HL-60 (cell line): ENCODE measurements around the gene MYEF2.

ENCODE experiments used
- DNase-seq, 2 experiments: peaks; one replicate each; pipeline ENCODE4 v3.0.0-alpha.2; 2010 to 2020; ENCODE audit warnings: low read depth in 1 of 2, low spot score in 1 of 2
- H3K27ac ChIP-seq: fragments of 250-450 bp; sonication (Bioruptor Pico); replicated peaks from 2 replicates; pipeline ENCODE4 v1.5.1; 2020; ENCODE audit warnings: mild to moderate bottlenecking, moderate library complexity
- H3K27me3 ChIP-seq: fragments of 250-450 bp; sonication (Bioruptor Pico); 2 replicates; pipeline ENCODE4 v1.5.1; 2021; ENCODE audit warnings: mild to moderate bottlenecking, moderate library complexity; ENCODE audit not compliant: insufficient read depth, poor library complexity, severe bottlenecking
- H3K4me3 ChIP-seq: replicated peaks from 2 replicates; pipeline ENCODE4 v1.5.1; 2011; ENCODE audit warnings: mild to moderate bottlenecking, control low read depth, low read length; ENCODE audit not compliant: insufficient read depth
- CTCF ChIP-seq: IDR thresholded peaks from one replicate; pipeline ENCODE4 v1.5.1; 2011; ENCODE audit warnings: low read length, control low read depth, inconsistent platforms; ENCODE audit not compliant: insufficient read depth
- GABPA ChIP-seq: IDR thresholded peaks from 2 replicates; pipeline ENCODE4 v1.6.1; 2012; ENCODE audit warnings: low read depth
- POLR2AphosphoS5 ChIP-seq: IDR thresholded peaks from 2 replicates; pipeline ENCODE4 v1.6.1; 2012; ENCODE audit warnings: low read depth
- SPI1 ChIP-seq: IDR thresholded peaks from 2 replicates; pipeline ENCODE4 v1.6.1; 2012; ENCODE audit warnings: low read depth, mild to moderate bottlenecking, borderline replicate concordance
- TF ChIP-seq, protein P1 (sequence below): IDR thresholded peaks from 2 replicates; pipeline ENCODE4 v1.6.1; 2012; ENCODE audit warnings: low read depth; ENCODE audit not compliant: insufficient replicate concordance

The MYEF2 gene

GRCh38 chr15:48120745-48121144, 57.4 kb downstream of the MYEF2 start, which contains the start of gene SLC24A5:
Gene SLC24A5 (plus strand): TSS chr15:48120990. CDS start chr15:48121045, 55 bp downstream.
- Histone ChIP-seq H3K27ac (no peak within 1 kb of the TSS), H3K4me3 (no peak within 1 kb of the TSS), H3K27me3 (peaks cover 3% of the 10 kb centered on the region)
- TF ChIP-seq, protein P1, sequence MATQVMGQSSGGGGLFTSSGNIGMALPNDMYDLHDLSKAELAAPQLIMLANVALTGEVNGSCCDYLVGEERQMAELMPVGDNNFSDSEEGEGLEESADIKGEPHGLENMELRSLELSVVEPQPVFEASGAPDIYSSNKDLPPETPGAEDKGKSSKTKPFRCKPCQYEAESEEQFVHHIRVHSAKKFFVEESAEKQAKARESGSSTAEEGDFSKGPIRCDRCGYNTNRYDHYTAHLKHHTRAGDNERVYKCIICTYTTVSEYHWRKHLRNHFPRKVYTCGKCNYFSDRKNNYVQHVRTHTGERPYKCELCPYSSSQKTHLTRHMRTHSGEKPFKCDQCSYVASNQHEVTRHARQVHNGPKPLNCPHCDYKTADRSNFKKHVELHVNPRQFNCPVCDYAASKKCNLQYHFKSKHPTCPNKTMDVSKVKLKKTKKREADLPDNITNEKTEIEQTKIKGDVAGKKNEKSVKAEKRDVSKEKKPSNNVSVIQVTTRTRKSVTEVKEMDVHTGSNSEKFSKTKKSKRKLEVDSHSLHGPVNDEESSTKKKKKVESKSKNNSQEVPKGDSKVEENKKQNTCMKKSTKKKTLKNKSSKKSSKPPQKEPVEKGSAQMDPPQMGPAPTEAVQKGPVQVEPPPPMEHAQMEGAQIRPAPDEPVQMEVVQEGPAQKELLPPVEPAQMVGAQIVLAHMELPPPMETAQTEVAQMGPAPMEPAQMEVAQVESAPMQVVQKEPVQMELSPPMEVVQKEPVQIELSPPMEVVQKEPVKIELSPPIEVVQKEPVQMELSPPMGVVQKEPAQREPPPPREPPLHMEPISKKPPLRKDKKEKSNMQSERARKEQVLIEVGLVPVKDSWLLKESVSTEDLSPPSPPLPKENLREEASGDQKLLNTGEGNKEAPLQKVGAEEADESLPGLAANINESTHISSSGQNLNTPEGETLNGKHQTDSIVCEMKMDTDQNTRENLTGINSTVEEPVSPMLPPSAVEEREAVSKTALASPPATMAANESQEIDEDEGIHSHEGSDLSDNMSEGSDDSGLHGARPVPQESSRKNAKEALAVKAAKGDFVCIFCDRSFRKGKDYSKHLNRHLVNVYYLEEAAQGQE: no peak
- TF ChIP-seq POLR2AphosphoS5 (no peak), SPI1 (no peak), GABPA (no peak)
- no peak for DNase-seq

GRCh38 chr15:48119277-48119676, 58.8 kb downstream of the MYEF2 start:
- no peak for TF ChIP-seq GABPA
- no peak for TF ChIP-seq POLR2AphosphoS5
- TF ChIP-seq, protein P1: no peak
- TF ChIP-seq SPI1: no peak
- no peak for TF ChIP-seq CTCF
- DNase-seq: no peak
- no peak overlapping the region for H3K4me3 ChIP-seq
- no peak overlapping the region for H3K27ac ChIP-seq
- H3K27me3 ChIP-seq: no peaks in the 10 kb centered on the region

DNA sequence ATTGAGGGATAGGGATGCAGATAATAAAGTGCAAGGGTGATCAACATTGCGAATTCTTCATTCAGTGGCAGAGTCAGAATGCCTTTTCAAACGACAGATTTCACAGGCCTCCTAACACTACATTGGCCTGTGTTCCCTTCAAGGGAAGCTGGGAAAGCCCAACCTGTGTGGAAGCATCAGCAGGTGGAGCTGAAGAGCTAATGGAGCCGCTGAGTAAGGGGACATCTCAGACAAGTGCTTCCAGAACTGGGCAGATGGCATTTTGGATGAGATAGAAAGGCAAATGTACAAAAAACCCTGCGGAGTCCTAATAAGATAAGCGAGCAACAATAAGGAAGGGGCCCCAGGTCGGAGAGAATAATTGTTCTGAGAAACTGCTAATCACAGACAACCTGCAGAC, 65.9 kb downstream of the MYEF2 start:
- TF ChIP-seq GABPA (no peak), SPI1 (no peak), POLR2AphosphoS5 (no peak), CTCF (no peak)
- TF ChIP-seq, protein P1: no peak
- no peak overlapping the region for H3K27ac ChIP-seq
- no peak overlapping the region for H3K4me3 ChIP-seq
- peak in 1 of 2 experiments; percentile 9 for DNase-seq
- H3K27me3 ChIP-seq: no peaks in the 10 kb centered on the region
